Glutamatergic neuron (in vitro differentiated cells): Measurements from ENCODE around the gene COL6A2. TPM values are rescaled to one million over a fixed set of nuclear protein-coding genes. Genes with fewer than 3 reads are reported as not detected.
A peak's percentile ranks its signal among the peaks of the same experiment; 100 is the strongest.

ENCODE experiments used
- DNase-seq: peaks from one replicate; pipeline ENCODE4 v3.0.0; 2022
- H3K27ac Mint-ChIP-seq: one replicate; pipeline ENCODE4 v1.8.0; 2020; ENCODE audit warnings: mild to moderate bottlenecking, mixed read lengths, inconsistent platforms; ENCODE audit not compliant: unreplicated experiment
- H3K27me3 Mint-ChIP-seq: one replicate; pipeline ENCODE4 v1.8.0; 2020; ENCODE audit warnings: mild to moderate bottlenecking, moderate library complexity, mixed read lengths, inconsistent platforms; ENCODE audit not compliant: unreplicated experiment
- H3K36me3 Mint-ChIP-seq: one replicate; pipeline ENCODE4 v1.8.0; 2020; ENCODE audit warnings: mild to moderate bottlenecking, mixed read lengths, inconsistent platforms; ENCODE audit not compliant: unreplicated experiment
- H3K4me1 Mint-ChIP-seq: one replicate; pipeline ENCODE4 v1.8.0; 2020; ENCODE audit warnings: mild to moderate bottlenecking, low read depth, mixed read lengths, inconsistent platforms; ENCODE audit not compliant: unreplicated experiment
- H3K4me3 Mint-ChIP-seq: one replicate; pipeline ENCODE4 v1.8.0; 2020; ENCODE audit warnings: mild to moderate bottlenecking, mixed read lengths, inconsistent platforms; ENCODE audit not compliant: unreplicated experiment
- H3K9me3 Mint-ChIP-seq: one replicate; pipeline ENCODE4 v1.8.0; 2020; ENCODE audit warnings: mild to moderate bottlenecking, moderate library complexity, mixed read lengths, inconsistent platforms; ENCODE audit not compliant: unreplicated experiment
- total RNA-seq: library from RNA; stranded (reverse); fragmentation: NEBNext Ultra II Directional; extraction: Animal tissue kit (Norgen Biotek cat#: 25700); gene quantifications from one replicate; pipeline ENCODE4 v1.2.1, GENCODE V29; 2021; ENCODE audit not compliant: unreplicated experiment
- TF ChIP-seq, protein P1 (sequence below): fragments of 200-600 bp; sonication (generic); IDR thresholded peaks from one replicate; pipeline ENCODE4 v1.5.0; 2021; ENCODE audit not compliant: partially characterized antibody, unreplicated experiment

COL6A2 gene
- total RNA-seq, 1 donor from 2014 or later, result 55.2 TPM

DNA sequence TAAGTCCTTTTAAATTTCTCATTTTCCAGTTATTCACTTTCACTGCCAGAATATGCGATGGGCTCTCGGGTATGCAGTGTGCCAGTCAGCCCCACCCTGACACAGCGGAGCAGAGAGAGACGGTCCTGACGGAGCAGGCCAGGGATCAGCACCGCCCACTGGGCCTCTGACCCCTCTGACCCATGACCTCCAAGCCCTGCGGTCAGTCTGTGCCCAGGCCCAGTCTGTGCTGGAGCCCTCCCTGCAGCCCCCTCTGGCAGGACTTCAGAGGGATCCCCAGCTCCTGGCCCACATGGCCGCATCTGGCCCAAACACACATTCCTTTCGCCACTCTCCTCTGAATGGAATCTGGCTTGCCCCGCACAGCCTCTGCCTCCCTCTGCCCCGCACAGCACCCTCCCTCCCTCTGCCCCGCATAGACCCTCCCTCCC, 43.4 kb upstream of the COL6A2 start:
- peaks cover 17% of the 10 kb centered on the region for H3K9me3 Mint-ChIP-seq
- no peak for DNase-seq
- peaks cover 19% of the 10 kb centered on the region for H3K4me1 Mint-ChIP-seq
- H3K27ac Mint-ChIP-seq, result peak overlapping the region; percentile 43
- TF ChIP-seq, protein P1, sequence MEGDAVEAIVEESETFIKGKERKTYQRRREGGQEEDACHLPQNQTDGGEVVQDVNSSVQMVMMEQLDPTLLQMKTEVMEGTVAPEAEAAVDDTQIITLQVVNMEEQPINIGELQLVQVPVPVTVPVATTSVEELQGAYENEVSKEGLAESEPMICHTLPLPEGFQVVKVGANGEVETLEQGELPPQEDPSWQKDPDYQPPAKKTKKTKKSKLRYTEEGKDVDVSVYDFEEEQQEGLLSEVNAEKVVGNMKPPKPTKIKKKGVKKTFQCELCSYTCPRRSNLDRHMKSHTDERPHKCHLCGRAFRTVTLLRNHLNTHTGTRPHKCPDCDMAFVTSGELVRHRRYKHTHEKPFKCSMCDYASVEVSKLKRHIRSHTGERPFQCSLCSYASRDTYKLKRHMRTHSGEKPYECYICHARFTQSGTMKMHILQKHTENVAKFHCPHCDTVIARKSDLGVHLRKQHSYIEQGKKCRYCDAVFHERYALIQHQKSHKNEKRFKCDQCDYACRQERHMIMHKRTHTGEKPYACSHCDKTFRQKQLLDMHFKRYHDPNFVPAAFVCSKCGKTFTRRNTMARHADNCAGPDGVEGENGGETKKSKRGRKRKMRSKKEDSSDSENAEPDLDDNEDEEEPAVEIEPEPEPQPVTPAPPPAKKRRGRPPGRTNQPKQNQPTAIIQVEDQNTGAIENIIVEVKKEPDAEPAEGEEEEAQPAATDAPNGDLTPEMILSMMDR, result no peak
- peaks cover 13% of the 10 kb centered on the region for H3K27me3 Mint-ChIP-seq
- H3K4me3 Mint-ChIP-seq, result no peak overlapping the region
- H3K36me3 Mint-ChIP-seq, result peaks cover 18% of the 10 kb centered on the region

DNA sequence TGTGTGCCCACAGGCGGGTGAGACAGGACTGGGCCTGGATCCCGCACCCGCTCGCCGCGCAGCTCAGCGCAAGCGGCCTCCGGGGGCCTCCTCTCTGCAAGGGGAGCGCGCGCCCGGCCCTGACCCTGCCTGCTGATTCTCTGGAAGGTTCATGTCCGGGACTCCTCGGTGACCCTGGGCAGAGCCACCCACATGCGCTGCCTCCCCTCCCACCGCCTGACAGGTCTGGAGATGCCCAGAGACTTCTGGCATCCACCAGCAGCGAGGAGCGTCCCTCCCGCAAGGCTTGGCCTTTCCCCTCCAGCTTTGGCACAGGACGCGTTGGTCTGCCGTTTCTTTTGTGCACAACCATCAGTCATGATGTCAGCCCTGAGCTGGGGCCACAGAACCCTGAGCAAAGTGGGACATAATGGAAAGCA, 42.0 kb upstream of the COL6A2 start:
- TF ChIP-seq, protein P1, result no peak
- H3K9me3 Mint-ChIP-seq, result peaks cover 16% of the 10 kb centered on the region
- H3K4me3 Mint-ChIP-seq, result no peak overlapping the region
- no peak for DNase-seq
- H3K4me1 Mint-ChIP-seq, result peaks cover 14% of the 10 kb centered on the region
- peaks cover 15% of the 10 kb centered on the region for H3K27me3 Mint-ChIP-seq
- H3K27ac Mint-ChIP-seq, result no peak overlapping the region
- H3K36me3 Mint-ChIP-seq, result peaks cover 20% of the 10 kb centered on the region

DNA sequence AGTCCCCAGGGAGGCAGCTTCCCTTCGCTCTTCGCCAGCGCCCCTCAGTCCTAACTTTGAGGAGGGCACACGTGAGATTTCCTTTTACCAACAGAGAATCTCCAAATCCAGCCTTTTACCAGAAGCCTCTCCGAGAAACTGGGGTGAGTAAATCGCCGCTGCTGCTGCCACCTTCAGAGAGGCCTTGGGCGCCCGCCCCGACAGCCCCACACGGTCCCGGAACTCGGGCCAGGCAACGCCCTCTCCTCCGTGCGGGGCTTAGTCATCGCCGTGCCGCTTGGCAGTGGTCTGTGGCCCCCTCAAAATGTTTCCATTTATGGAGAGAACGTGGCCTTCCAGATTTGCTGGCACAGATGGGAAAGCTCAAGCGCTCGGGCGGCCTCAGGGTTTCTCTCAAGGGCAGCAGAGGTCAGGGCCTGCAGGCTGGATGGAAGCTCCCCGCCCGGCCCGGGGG, 41.4 kb upstream of the COL6A2 start:
- Mint-ChIP-seq H3K36me3 (peaks cover 22% of the 10 kb centered on the region), H3K4me1 (peaks cover 11% of the 10 kb centered on the region), H3K27ac (no peak overlapping the region), H3K4me3 (no peak overlapping the region), H3K9me3 (peaks cover 15% of the 10 kb centered on the region), H3K27me3 (peaks cover 15% of the 10 kb centered on the region)
- DNase-seq, result no peak
- TF ChIP-seq, protein P1, result no peak

DNA sequence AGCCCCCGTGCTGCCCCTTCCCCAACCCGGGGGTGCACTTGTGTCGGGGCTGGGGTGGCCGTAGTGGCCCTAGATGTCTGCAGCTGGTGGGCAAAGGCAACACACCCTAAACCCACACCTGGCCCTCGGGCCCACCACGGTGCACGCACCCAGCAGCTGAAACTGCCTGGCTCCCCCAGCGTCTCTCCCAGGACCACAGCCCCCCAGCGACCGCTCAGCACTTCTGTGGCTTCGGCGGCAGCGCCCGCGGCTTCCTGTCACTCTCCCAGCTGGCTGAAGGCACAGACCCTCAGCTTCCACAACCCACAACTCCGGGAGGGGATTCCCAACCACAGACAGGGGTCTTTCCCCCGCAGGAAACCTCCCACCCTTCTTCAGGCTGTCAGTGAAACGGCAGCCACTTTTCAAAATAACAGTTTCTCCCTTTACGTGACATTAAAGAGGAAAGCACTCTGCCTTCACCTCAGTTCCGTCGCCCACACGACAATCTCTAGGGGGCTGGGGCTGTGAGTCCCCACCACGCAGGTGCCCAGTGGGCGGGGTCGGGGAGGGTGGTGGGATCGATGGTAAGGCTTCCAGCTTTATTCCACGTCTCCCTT, 40.7 kb upstream of the COL6A2 start:
- no peak overlapping the region for H3K4me3 Mint-ChIP-seq
- peaks cover 8% of the 10 kb centered on the region for H3K4me1 Mint-ChIP-seq
- no peak for DNase-seq
- H3K27ac Mint-ChIP-seq, result peak overlapping the region; percentile 43
- peaks cover 17% of the 10 kb centered on the region for H3K9me3 Mint-ChIP-seq
- TF ChIP-seq, protein P1, result no peak
- peaks cover 10% of the 10 kb centered on the region for H3K27me3 Mint-ChIP-seq
- peaks cover 29% of the 10 kb centered on the region for H3K36me3 Mint-ChIP-seq

DNA sequence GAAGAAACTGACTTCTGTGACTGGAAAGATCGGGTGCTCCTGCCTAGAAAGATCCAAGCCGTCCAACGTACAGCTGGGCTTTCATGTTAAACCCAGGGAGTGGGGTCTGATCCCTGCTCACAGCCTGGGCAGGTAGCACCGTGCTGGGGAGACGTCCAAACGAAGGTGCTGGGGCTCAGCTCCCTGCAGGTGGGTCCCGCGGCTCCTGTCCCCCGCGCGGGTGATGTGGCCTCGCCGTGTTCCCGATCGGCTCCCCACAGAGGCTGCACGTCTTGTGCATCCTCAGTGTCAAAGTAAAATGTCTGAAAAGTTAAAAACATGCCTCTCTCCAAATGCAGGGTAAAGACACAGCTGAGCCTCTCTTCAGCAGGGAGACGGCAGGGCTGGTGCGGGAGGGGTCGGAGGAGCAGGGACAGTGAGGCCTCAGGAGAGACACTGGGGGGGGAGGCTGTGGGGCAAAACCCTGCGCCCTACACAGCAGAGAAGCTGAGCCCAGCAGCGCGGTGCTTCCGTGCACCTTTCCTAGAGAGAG, 40.1 kb upstream of the COL6A2 start:
- Mint-ChIP-seq H3K27me3 (peaks cover 9% of the 10 kb centered on the region), H3K4me1 (peaks cover 8% of the 10 kb centered on the region)
- DNase-seq, result no peak

More for the DNA sequence above, 40.1 kb upstream of the COL6A2 start:
- Mint-ChIP-seq H3K36me3 (peaks cover 33% of the 10 kb centered on the region), H3K9me3 (peaks cover 17% of the 10 kb centered on the region), H3K27ac (no peak overlapping the region), H3K4me3 (no peak overlapping the region)
- TF ChIP-seq, protein P1, result no peak
